Measurements from ENCODE around the gene PTPRN2. TPM values are rescaled to one million over a fixed set of nuclear protein-coding genes. Genes with fewer than 3 reads are reported as not detected.

PTPRN2 gene
- polyA plus RNA-seq, 1 of the 3 experiments (the other 2 are of a cell fraction): 4.0 TPM

- CTCF ChIA-PET: interaction anchor here (1.2 to 1.6 kb wide), 2 partner anchors 8 to 160 kb away, joined by 3 read pairs; no protein-coding TSS in a partner anchor
Measured at GRCh38 chr7:157622000-157622399, 965.6 kb downstream of the PTPRN2 start.

GRCh38 chr7:157621131-157621681, 966.4 kb downstream of the PTPRN2 start:
- POLR2A ChIA-PET: no interaction called here
- TF ChIP-seq ELF1 (IDR thresholded peaks at IDR 0.05) (no peak), EP300 (IDR thresholded peaks at IDR 0.05; ENCODE audit: borderline replicate concordance in 1 of 2, low read depth in 1 of 2, low read length in 1 of 2) (no peak), NFIC (IDR thresholded peaks at IDR 0.05; ENCODE audit: borderline replicate concordance) (no peak), EZH2phosphoT487 (IDR thresholded peaks at IDR 0.05; ENCODE audit: borderline replicate concordance, low read depth) (no peak), YY1 (IDR thresholded peaks at IDR 0.05; ENCODE audit: low read depth) (no peak), GATA2 (CRISPR knock-in tag; IDR thresholded peaks at IDR 0.05) (no peak), MXI1 (IDR thresholded peaks at IDR 0.05; ENCODE audit: low read depth, low read length) (no peak), FOXM1 (IDR thresholded peaks at IDR 0.05; ENCODE audit: low read depth) (no peak), MAX (IDR thresholded peaks at IDR 0.05; ENCODE audit: low read depth) (no peak), ZBTB33 (IDR thresholded peaks at IDR 0.05; ENCODE audit: borderline replicate concordance, low read depth) (no peak)

More at GRCh38 chr7:157622000-157622399, 965.6 kb downstream of the PTPRN2 start:
- no peak overlapping the region for H3K9ac ChIP-seq
- H3K27me3 ChIP-seq (ENCODE audit: insufficient read depth): no peaks in the 10 kb centered on the region
- no peak overlapping the region for H3K27ac ChIP-seq (ENCODE audit: low read depth in 2 of 2, low read length in 1 of 2)
- no peak overlapping the region for H3K4me2 ChIP-seq
- DNase-seq: no peak
- H3K4me1 ChIP-seq (ENCODE audit: control insufficient read depth in 1 of 2, insufficient read depth in 2 of 2, low read depth in 1 of 2, low read length in 1 of 2): no peaks in the 10 kb centered on the region
- no peaks in the 10 kb centered on the region for H3K79me2 ChIP-seq (ENCODE audit: insufficient read depth)
- no peaks in the 10 kb centered on the region for H3K36me3 ChIP-seq (replicated peaks in 1 of 2; ENCODE audit: control insufficient read depth in 1 of 2, insufficient read depth in 2 of 2, low read length in 1 of 2)
- no peak overlapping the region for H3K4me3 ChIP-seq (ENCODE audit: low read depth in 2 of 2, low read length in 1 of 2)
- H2AFZ ChIP-seq (ENCODE audit: low read depth): no peak overlapping the region
- TF ChIP-seq GATA2 (CRISPR knock-in tag; IDR thresholded peaks at IDR 0.05): no peak
- no peak for TF ChIP-seq EZH2phosphoT487 (IDR thresholded peaks at IDR 0.05; ENCODE audit: borderline replicate concordance, low read depth)
- no peak for TF ChIP-seq POLR2AphosphoS5 (IDR thresholded peaks at IDR 0.05; ENCODE audit: low read depth, low read length)
- TF ChIP-seq YY1 (IDR thresholded peaks at IDR 0.05; ENCODE audit: low read depth): no peak
- no peak for TF ChIP-seq USF1 (IDR thresholded peaks at IDR 0.05; ENCODE audit: borderline replicate concordance, low read depth)
- TF ChIP-seq SIN3A (IDR thresholded peaks at IDR 0.05; ENCODE audit: borderline replicate concordance, low read depth, low read length): no peak
- no peak for TF ChIP-seq ELF1 (IDR thresholded peaks at IDR 0.05)
- no peak for TF ChIP-seq EP300 (IDR thresholded peaks at IDR 0.05; ENCODE audit: borderline replicate concordance in 1 of 2, low read depth in 1 of 2, low read length in 1 of 2)
- no peak for TF ChIP-seq TEAD4 (IDR thresholded peaks at IDR 0.05; ENCODE audit: borderline replicate concordance, insufficient read depth)
- no peak for TF ChIP-seq IRF3 (IDR thresholded peaks at IDR 0.05; ENCODE audit: low read depth, low read length)
- no peak for TF ChIP-seq MAX (IDR thresholded peaks at IDR 0.05; ENCODE audit: low read depth)
- no peak for TF ChIP-seq TCF12 (IDR thresholded peaks at IDR 0.05)
- no peak for TF ChIP-seq USF2 (IDR thresholded peaks at IDR 0.05; ENCODE audit: borderline replicate concordance, low read depth, low read length)
- no peak for TF ChIP-seq RAD21 (IDR thresholded peaks at IDR 0.05; ENCODE audit: low read length)
- no peak for TF ChIP-seq CHD2 (IDR thresholded peaks at IDR 0.05; ENCODE audit: low read length, partially characterized antibody)
- H4K20me1 ChIP-seq (ENCODE audit: insufficient read depth): no peaks in the 10 kb centered on the region
- POLR2A ChIA-PET: no interaction called here
- no peaks in the 10 kb centered on the region for H3K9me3 ChIP-seq
- WGBS (ENCODE audit: low lambda C conversion rate): 63% methylated on average over 11 of the region's 11 CpGs
- H3F3A ChIP-seq (replicated peaks; ENCODE audit: insufficient read depth): no peaks in the 10 kb centered on the region
- no peaks in the 10 kb centered on the region for H3K9me2 ChIP-seq

More at GRCh38 chr7:157621131-157621681, 966.4 kb downstream of the PTPRN2 start:
- Histone ChIP-seq H3F3A (replicated peaks; ENCODE audit: insufficient read depth) (no peaks in the 10 kb centered on the region), H3K36me3 (replicated peaks in 1 of 2; ENCODE audit: control insufficient read depth in 1 of 2, insufficient read depth in 2 of 2, low read length in 1 of 2) (no peaks in the 10 kb centered on the region), H3K4me1 (ENCODE audit: control insufficient read depth in 1 of 2, insufficient read depth in 2 of 2, low read depth in 1 of 2, low read length in 1 of 2) (no peaks in the 10 kb centered on the region), H3K27ac (ENCODE audit: low read depth in 2 of 2, low read length in 1 of 2) (no peak overlapping the region), H4K20me1 (ENCODE audit: insufficient read depth) (no peaks in the 10 kb centered on the region), H2AFZ (ENCODE audit: low read depth) (no peak overlapping the region), H3K9me2 (no peaks in the 10 kb centered on the region), H3K4me3 (ENCODE audit: low read depth in 2 of 2, low read length in 1 of 2) (no peak overlapping the region), H3K79me2 (ENCODE audit: insufficient read depth) (no peaks in the 10 kb centered on the region), H3K4me2 (no peak overlapping the region), H3K9me3 (no peaks in the 10 kb centered on the region), H3K27me3 (ENCODE audit: insufficient read depth) (no peaks in the 10 kb centered on the region), H3K9ac (no peak overlapping the region)
- no peak for DNase-seq
- CTCF ChIA-PET: interaction anchor here (1.2 to 1.6 kb wide), 2 partner anchors 9 to 161 kb away, joined by 3 read pairs; no protein-coding TSS in a partner anchor
- WGBS (ENCODE audit: low lambda C conversion rate): 81% methylated on average over 26 of the region's 33 CpGs
